ENCODE data around the gene BMPR1B.

Gene BMPR1B

GRCh38 chr4:94890579-94890978 is 132.8 kb downstream of the BMPR1B start:
- Histone ChIP-seq H3K9ac (ENCODE audit: low read length) (no peak overlapping the region), H3K9me3 (ENCODE audit: insufficient read depth, low read depth, low read length) (no peaks in the 10 kb centered on the region), H3K4me1 (ENCODE audit: control insufficient read depth in 1 of 2, insufficient read depth in 2 of 2, low read length in 2 of 2) (no peaks in the 10 kb centered on the region), H3K36me3 (ENCODE audit: control insufficient read depth in 1 of 2, insufficient read depth in 2 of 2, low read length in 2 of 2) (no peaks in the 10 kb centered on the region), H3K79me1 (ENCODE audit: low read length) (no peaks in the 10 kb centered on the region), H2BK12ac (ENCODE audit: low read length) (no peak overlapping the region), H3K18ac (ENCODE audit: low read length) (no peak overlapping the region), H4K12ac (ENCODE audit: low read depth, low read length) (no peak overlapping the region), H3K23ac (ENCODE audit: low read length) (no peak overlapping the region), H4K8ac (ENCODE audit: low read depth, low read length) (no peak overlapping the region), H2AK5ac (ENCODE audit: low read length) (no peak overlapping the region), H3K4me2 (ENCODE audit: low read length) (no peak overlapping the region), H4K91ac (ENCODE audit: low read depth, low read length) (no peak overlapping the region), H3K27ac (ENCODE audit: low read depth, low read length) (no peak overlapping the region), H3K27me3 (ENCODE audit: insufficient read depth, low read length) (no peaks in the 10 kb centered on the region), H3K4me3 (ENCODE audit: low read depth, low read length) (no peak overlapping the region), H3K79me2 (ENCODE audit: control insufficient read depth, insufficient read depth, low read length, poor library complexity) (no peaks in the 10 kb centered on the region), H2BK5ac (ENCODE audit: low read depth, low read length, poor library complexity) (no peak overlapping the region), H3K4ac (ENCODE audit: low read depth, low read length) (no peak overlapping the region), H2BK120ac (ENCODE audit: insufficient read depth, low read length, poor library complexity) (no peak overlapping the region), H3K14ac (ENCODE audit: low read length) (no peak overlapping the region), H2AFZ (ENCODE audit: insufficient read depth, low read length, poor library complexity) (no peak overlapping the region)
- no peak for DNase-seq
- no CpG with 5 or more reads among the region's 3 CpGs for WGBS (ENCODE audit: extremely low coverage, insufficient coverage, insufficient read length)

- no peak overlapping the region for H2BK12ac ChIP-seq (ENCODE audit: low read length)
- no peak overlapping the region for H3K9ac ChIP-seq (ENCODE audit: low read length)
- no peak overlapping the region for H2AFZ ChIP-seq (ENCODE audit: insufficient read depth, low read length, poor library complexity)
- DNase-seq: no peak
- no peak overlapping the region for H3K4me3 ChIP-seq (ENCODE audit: low read depth, low read length)
- H2BK120ac ChIP-seq (ENCODE audit: insufficient read depth, low read length, poor library complexity): no peak overlapping the region
- H2AK5ac ChIP-seq (ENCODE audit: low read length): no peak overlapping the region
- no peaks in the 10 kb centered on the region for H3K36me3 ChIP-seq (ENCODE audit: control insufficient read depth in 1 of 2, insufficient read depth in 2 of 2, low read length in 2 of 2)
- no peaks in the 10 kb centered on the region for H3K79me1 ChIP-seq (ENCODE audit: low read length)
- no peaks in the 10 kb centered on the region for H3K27me3 ChIP-seq (ENCODE audit: insufficient read depth, low read length)
- H3K4me2 ChIP-seq (ENCODE audit: low read length): no peak overlapping the region
- H4K91ac ChIP-seq (ENCODE audit: low read depth, low read length): no peak overlapping the region
- no peak overlapping the region for H3K4ac ChIP-seq (ENCODE audit: low read depth, low read length)
- H3K14ac ChIP-seq (ENCODE audit: low read length): no peak overlapping the region
- H3K4me1 ChIP-seq (ENCODE audit: control insufficient read depth in 1 of 2, insufficient read depth in 2 of 2, low read length in 2 of 2): no peaks in the 10 kb centered on the region
- H3K18ac ChIP-seq (ENCODE audit: low read length): no peak overlapping the region
- WGBS (ENCODE audit: extremely low coverage, insufficient coverage, insufficient read length): no CpG with 5 or more reads among the region's 7 CpGs
- no peak overlapping the region for H3K27ac ChIP-seq (ENCODE audit: low read depth, low read length)
- no peak overlapping the region for H2BK5ac ChIP-seq (ENCODE audit: low read depth, low read length, poor library complexity)
- no peak overlapping the region for H3K23ac ChIP-seq (ENCODE audit: low read length)
- H3K9me3 ChIP-seq (ENCODE audit: insufficient read depth, low read depth, low read length): no peaks in the 10 kb centered on the region
- no peak overlapping the region for H4K8ac ChIP-seq (ENCODE audit: low read depth, low read length)
- no peaks in the 10 kb centered on the region for H3K79me2 ChIP-seq (ENCODE audit: control insufficient read depth, insufficient read depth, low read length, poor library complexity)
- H4K12ac ChIP-seq (ENCODE audit: low read depth, low read length): no peak overlapping the region
Measured at GRCh38 chr4:94892051-94892450, 134.3 kb downstream of the BMPR1B start.

- Histone ChIP-seq H2BK120ac (ENCODE audit: insufficient read depth, low read length, poor library complexity) (no peak overlapping the region), H3K9me3 (ENCODE audit: insufficient read depth, low read depth, low read length) (no peaks in the 10 kb centered on the region), H3K14ac (ENCODE audit: low read length) (no peak overlapping the region), H3K27ac (ENCODE audit: low read depth, low read length) (no peak overlapping the region), H3K79me2 (ENCODE audit: control insufficient read depth, insufficient read depth, low read length, poor library complexity) (no peaks in the 10 kb centered on the region), H3K27me3 (ENCODE audit: insufficient read depth, low read length) (no peaks in the 10 kb centered on the region), H3K9ac (ENCODE audit: low read length) (no peak overlapping the region), H3K23ac (ENCODE audit: low read length) (no peak overlapping the region), H2BK12ac (ENCODE audit: low read length) (no peak overlapping the region), H3K4ac (ENCODE audit: low read depth, low read length) (no peak overlapping the region), H2AFZ (ENCODE audit: insufficient read depth, low read length, poor library complexity) (no peak overlapping the region), H3K18ac (ENCODE audit: low read length) (no peak overlapping the region), H3K79me1 (ENCODE audit: low read length) (no peaks in the 10 kb centered on the region), H2AK5ac (ENCODE audit: low read length) (no peak overlapping the region), H4K12ac (ENCODE audit: low read depth, low read length) (no peak overlapping the region), H2BK5ac (ENCODE audit: low read depth, low read length, poor library complexity) (no peak overlapping the region), H3K4me3 (ENCODE audit: low read depth, low read length) (no peak overlapping the region), H3K36me3 (ENCODE audit: control insufficient read depth in 1 of 2, insufficient read depth in 2 of 2, low read length in 2 of 2) (no peaks in the 10 kb centered on the region), H3K4me1 (ENCODE audit: control insufficient read depth in 1 of 2, insufficient read depth in 2 of 2, low read length in 2 of 2) (no peaks in the 10 kb centered on the region), H4K8ac (ENCODE audit: low read depth, low read length) (no peak overlapping the region), H4K91ac (ENCODE audit: low read depth, low read length) (no peak overlapping the region), H3K4me2 (ENCODE audit: low read length) (no peak overlapping the region)
- no peak for DNase-seq
- WGBS (ENCODE audit: extremely low coverage, insufficient coverage, insufficient read length): no CpG with 5 or more reads among the region's 2 CpGs
Measured at GRCh38 chr4:94895081-94895480, 137.3 kb downstream of the BMPR1B start.

- no peak overlapping the region for H3K4ac ChIP-seq (ENCODE audit: low read depth, low read length)
- no peak overlapping the region for H3K18ac ChIP-seq (ENCODE audit: low read length)
- H3K14ac ChIP-seq (ENCODE audit: low read length): no peak overlapping the region
- H3K27me3 ChIP-seq (ENCODE audit: insufficient read depth, low read length): no peaks in the 10 kb centered on the region
- H2BK5ac ChIP-seq (ENCODE audit: low read depth, low read length, poor library complexity): no peak overlapping the region
- no peak overlapping the region for H3K4me3 ChIP-seq (ENCODE audit: low read depth, low read length)
- H3K36me3 ChIP-seq (ENCODE audit: control insufficient read depth in 1 of 2, insufficient read depth in 2 of 2, low read length in 2 of 2): no peaks in the 10 kb centered on the region
- no peak overlapping the region for H3K27ac ChIP-seq (ENCODE audit: low read depth, low read length)
- no peaks in the 10 kb centered on the region for H3K9me3 ChIP-seq (ENCODE audit: insufficient read depth, low read depth, low read length)
- H3K4me1 ChIP-seq (ENCODE audit: control insufficient read depth in 1 of 2, insufficient read depth in 2 of 2, low read length in 2 of 2): no peaks in the 10 kb centered on the region
- H3K9ac ChIP-seq (ENCODE audit: low read length): no peak overlapping the region
- no CpG with 5 or more reads among the region's 7 CpGs for WGBS (ENCODE audit: extremely low coverage, insufficient coverage, insufficient read length)
- H3K4me2 ChIP-seq (ENCODE audit: low read length): no peak overlapping the region
- H4K12ac ChIP-seq (ENCODE audit: low read depth, low read length): no peak overlapping the region
- H3K23ac ChIP-seq (ENCODE audit: low read length): no peak overlapping the region
- no peak overlapping the region for H2BK12ac ChIP-seq (ENCODE audit: low read length)
- H2AK5ac ChIP-seq (ENCODE audit: low read length): no peak overlapping the region
- H4K91ac ChIP-seq (ENCODE audit: low read depth, low read length): no peak overlapping the region
- no peaks in the 10 kb centered on the region for H3K79me1 ChIP-seq (ENCODE audit: low read length)
- no peak overlapping the region for H4K8ac ChIP-seq (ENCODE audit: low read depth, low read length)
- no peaks in the 10 kb centered on the region for H3K79me2 ChIP-seq (ENCODE audit: control insufficient read depth, insufficient read depth, low read length, poor library complexity)
- H2AFZ ChIP-seq (ENCODE audit: insufficient read depth, low read length, poor library complexity): no peak overlapping the region
- no peak for DNase-seq
- H2BK120ac ChIP-seq (ENCODE audit: insufficient read depth, low read length, poor library complexity): no peak overlapping the region
Measured at GRCh38 chr4:94897023-94897422, 139.3 kb downstream of the BMPR1B start.

Data from trophoblast cell (in vitro differentiated cells and primary cell).